ENCODE measurements around the gene USP35. TPM values are rescaled to one million over a fixed set of nuclear protein-coding genes. Genes with fewer than 3 reads are reported as not detected.

Gene USP35
- total RNA-seq, 1 experiment from 2014 or later, result 11.8 TPM

DNA sequence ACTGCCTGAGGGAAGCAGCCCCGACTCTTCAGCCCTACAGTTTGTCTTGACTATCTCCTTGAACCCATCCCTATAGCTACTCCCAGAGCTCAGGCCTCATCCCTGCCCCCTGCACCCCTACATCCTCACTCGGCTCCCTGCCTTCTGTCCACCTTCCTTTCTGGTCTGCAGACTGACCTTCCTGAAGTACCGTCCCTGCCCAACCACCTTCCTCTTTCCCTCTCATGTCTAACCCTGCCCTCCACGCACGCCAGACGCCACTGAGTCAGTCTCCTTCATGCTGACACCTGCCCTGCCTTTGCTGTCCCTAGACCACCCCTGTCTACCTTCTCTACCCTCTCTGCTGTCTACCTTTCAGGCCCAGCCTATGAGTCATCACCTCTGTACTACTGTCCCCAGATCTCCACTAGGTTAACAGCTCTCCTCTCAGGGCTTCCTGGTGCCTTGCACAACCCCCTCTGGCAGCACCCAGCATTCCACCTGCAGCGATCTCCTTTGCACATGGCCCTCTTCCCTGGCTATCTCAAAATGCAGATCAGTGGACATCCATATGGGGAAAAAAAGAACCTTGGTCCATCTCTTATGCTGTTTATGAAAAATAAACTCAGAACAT lies 9.2 kb upstream of the USP35 start:
- POLR2A ChIA-PET, result no interaction called here

GRCh38 chr11:78180751-78181150 lies 8.0 kb upstream of the USP35 start:
- POLR2A ChIA-PET, result no interaction called here
- Histone ChIP-seq H3K27me3 (ENCODE audit: control insufficient read depth, insufficient read depth, low read length) (no peaks in the 10 kb centered on the region), H3K27ac (ENCODE audit: low read length) (no peak overlapping the region), H3K4me3 (ENCODE audit: low read depth in 2 of 2, low read length in 2 of 2) (no peak overlapping the region), H3K9me3 (ENCODE audit: control insufficient read depth, insufficient read depth, low read depth, low read length) (no peaks in the 10 kb centered on the region), H3K4me1 (ENCODE audit: control insufficient read depth, insufficient read depth, low read length) (peaks cover under 1% of the 10 kb centered on the region; the same call in 1 of the 2 replicates), H3K36me3 (ENCODE audit: control insufficient read depth, insufficient read depth, low read length) (no peaks in the 10 kb centered on the region)
- no peak for DNase-seq (ENCODE audit: low read depth, low spot score)
- in situ Hi-C loops (cut with HindIII; ENCODE audit: low pct_unique_long_range_greater_than_20kb, low sequenced_read_pairs), result no loop called here
- BruUV-seq (replicated peaks), result no TSS peak
- no peak for ATAC-seq
- intact Hi-C loops (cut with micrococcal nuclease; ENCODE audit: unreplicated experiment), result no loop called here
- CTCF ChIA-PET, result no interaction called here
- TF ChIP-seq, protein P1, sequence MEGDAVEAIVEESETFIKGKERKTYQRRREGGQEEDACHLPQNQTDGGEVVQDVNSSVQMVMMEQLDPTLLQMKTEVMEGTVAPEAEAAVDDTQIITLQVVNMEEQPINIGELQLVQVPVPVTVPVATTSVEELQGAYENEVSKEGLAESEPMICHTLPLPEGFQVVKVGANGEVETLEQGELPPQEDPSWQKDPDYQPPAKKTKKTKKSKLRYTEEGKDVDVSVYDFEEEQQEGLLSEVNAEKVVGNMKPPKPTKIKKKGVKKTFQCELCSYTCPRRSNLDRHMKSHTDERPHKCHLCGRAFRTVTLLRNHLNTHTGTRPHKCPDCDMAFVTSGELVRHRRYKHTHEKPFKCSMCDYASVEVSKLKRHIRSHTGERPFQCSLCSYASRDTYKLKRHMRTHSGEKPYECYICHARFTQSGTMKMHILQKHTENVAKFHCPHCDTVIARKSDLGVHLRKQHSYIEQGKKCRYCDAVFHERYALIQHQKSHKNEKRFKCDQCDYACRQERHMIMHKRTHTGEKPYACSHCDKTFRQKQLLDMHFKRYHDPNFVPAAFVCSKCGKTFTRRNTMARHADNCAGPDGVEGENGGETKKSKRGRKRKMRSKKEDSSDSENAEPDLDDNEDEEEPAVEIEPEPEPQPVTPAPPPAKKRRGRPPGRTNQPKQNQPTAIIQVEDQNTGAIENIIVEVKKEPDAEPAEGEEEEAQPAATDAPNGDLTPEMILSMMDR (IDR thresholded peaks at IDR 0.05), result no peak
- no peak for TF ChIP-seq POLR2AphosphoS5 (IDR thresholded peaks at IDR 0.05; ENCODE audit: low read depth, low read length)
- TF ChIP-seq REST (IDR thresholded peaks at IDR 0.05; ENCODE audit: insufficient read depth in 1 of 2, low read depth in 2 of 2, low read length in 1 of 2), result no peak
- no peak for TF ChIP-seq SIN3A (IDR thresholded peaks at IDR 0.05; ENCODE audit: borderline replicate concordance, insufficient read depth, low read depth, low read length)
- no peak for TF ChIP-seq TCF7L2 (IDR thresholded peaks at IDR 0.05; ENCODE audit: low read depth, low read length)

More for the DNA sequence above, 9.2 kb upstream of the USP35 start:
- Histone ChIP-seq H3K9me3 (ENCODE audit: control insufficient read depth, insufficient read depth, low read depth, low read length) (no peaks in the 10 kb centered on the region), H3K4me1 (ENCODE audit: control insufficient read depth, insufficient read depth, low read length) (no peaks in the 10 kb centered on the region), H3K27me3 (ENCODE audit: control insufficient read depth, insufficient read depth, low read length) (no peaks in the 10 kb centered on the region), H3K27ac (ENCODE audit: low read length) (no peak overlapping the region), H3K4me3 (ENCODE audit: low read depth in 2 of 2, low read length in 2 of 2) (no peak overlapping the region), H3K36me3 (ENCODE audit: control insufficient read depth, insufficient read depth, low read length) (no peaks in the 10 kb centered on the region)
- ATAC-seq, result no peak; the same call in 1 of the 2 replicates
- in situ Hi-C loops (cut with HindIII; ENCODE audit: low pct_unique_long_range_greater_than_20kb, low sequenced_read_pairs) (no loop called here), intact Hi-C loops (cut with micrococcal nuclease; ENCODE audit: unreplicated experiment) (no loop called here)
- CTCF ChIA-PET, result no interaction called here
- BruUV-seq (replicated peaks), result no TSS peak
- no peak for DNase-seq (ENCODE audit: low read depth, low spot score)
- no peak for TF ChIP-seq POLR2AphosphoS5 (IDR thresholded peaks at IDR 0.05; ENCODE audit: low read depth, low read length)
- no peak for TF ChIP-seq SIN3A (IDR thresholded peaks at IDR 0.05; ENCODE audit: borderline replicate concordance, insufficient read depth, low read depth, low read length)
- TF ChIP-seq, protein P1 (IDR thresholded peaks at IDR 0.05), result no peak
- TF ChIP-seq REST (IDR thresholded peaks at IDR 0.05; ENCODE audit: insufficient read depth in 1 of 2, low read depth in 2 of 2, low read length in 1 of 2), result no peak
- no peak for TF ChIP-seq TCF7L2 (IDR thresholded peaks at IDR 0.05; ENCODE audit: low read depth, low read length)

Measured in Panc1 (cell line).